NB4 (cell line): ENCODE measurements around the gene LYRM7.

ENCODE experiments used
- MYC ChIP-seq: IDR thresholded peaks from 2 replicates; pipeline ENCODE4 v1.6.1; 2011; ENCODE audit warnings: low read depth, low read length
- POLR2A ChIP-seq: IDR thresholded peaks from 2 replicates; pipeline ENCODE4 v1.6.1; 2011; ENCODE audit warnings: mild to moderate bottlenecking; ENCODE audit not compliant: insufficient read length; ENCODE audit errors: extremely low read depth
- TF ChIP-seq, protein P1 (sequence below): IDR thresholded peaks from one replicate; pipeline ENCODE4 v1.5.1; 2012; ENCODE audit warnings: low read depth, low read length
- TF ChIP-seq, protein P2 (sequence below): IDR thresholded peaks from 2 replicates; pipeline ENCODE4 v1.6.1; 2011; ENCODE audit warnings: low read depth, low read length

DNA sequence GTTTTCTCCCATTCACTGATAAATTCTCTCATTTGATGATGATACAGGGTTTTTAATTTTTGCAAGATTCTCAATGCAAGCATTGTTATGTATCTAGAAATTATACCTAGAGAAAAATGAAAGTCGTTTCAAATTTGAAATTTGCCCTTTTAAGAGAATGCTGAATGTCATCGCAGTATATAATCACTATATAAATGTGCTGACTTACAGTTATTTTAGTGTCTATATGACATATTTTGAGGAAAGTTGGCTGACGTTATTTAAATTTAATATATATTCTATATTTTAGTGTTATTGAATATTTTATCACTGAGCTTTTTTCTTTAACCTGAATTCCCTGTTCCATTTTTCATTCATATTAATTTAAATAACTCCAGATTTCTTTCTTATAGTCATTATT lies 29.8 kb downstream of the LYRM7 start:
- TF ChIP-seq POLR2A (no peak), MYC (no peak)
- TF ChIP-seq, protein P1, sequence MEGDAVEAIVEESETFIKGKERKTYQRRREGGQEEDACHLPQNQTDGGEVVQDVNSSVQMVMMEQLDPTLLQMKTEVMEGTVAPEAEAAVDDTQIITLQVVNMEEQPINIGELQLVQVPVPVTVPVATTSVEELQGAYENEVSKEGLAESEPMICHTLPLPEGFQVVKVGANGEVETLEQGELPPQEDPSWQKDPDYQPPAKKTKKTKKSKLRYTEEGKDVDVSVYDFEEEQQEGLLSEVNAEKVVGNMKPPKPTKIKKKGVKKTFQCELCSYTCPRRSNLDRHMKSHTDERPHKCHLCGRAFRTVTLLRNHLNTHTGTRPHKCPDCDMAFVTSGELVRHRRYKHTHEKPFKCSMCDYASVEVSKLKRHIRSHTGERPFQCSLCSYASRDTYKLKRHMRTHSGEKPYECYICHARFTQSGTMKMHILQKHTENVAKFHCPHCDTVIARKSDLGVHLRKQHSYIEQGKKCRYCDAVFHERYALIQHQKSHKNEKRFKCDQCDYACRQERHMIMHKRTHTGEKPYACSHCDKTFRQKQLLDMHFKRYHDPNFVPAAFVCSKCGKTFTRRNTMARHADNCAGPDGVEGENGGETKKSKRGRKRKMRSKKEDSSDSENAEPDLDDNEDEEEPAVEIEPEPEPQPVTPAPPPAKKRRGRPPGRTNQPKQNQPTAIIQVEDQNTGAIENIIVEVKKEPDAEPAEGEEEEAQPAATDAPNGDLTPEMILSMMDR = no peak
- TF ChIP-seq, protein P2, sequence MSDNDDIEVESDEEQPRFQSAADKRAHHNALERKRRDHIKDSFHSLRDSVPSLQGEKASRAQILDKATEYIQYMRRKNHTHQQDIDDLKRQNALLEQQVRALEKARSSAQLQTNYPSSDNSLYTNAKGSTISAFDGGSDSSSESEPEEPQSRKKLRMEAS = no peak
